Smooth muscle cell of the coronary artery (primary cell): Measurements from ENCODE around the gene ZNF302. TPM values are rescaled to one million over a fixed set of nuclear protein-coding genes. Genes with fewer than 3 reads are reported as not detected.

Experiments used
- total RNA-seq: library from RNA; depleted of rRNA; stranded (reverse); fragments of >200 nt; gene quantifications from 2 replicates; pipeline ENCODE4 v1.2.3, GENCODE V29; 2014; ENCODE audit warnings: low replicate concordance

Gene ZNF302
- total RNA-seq = 12.1 and 12.6 TPM in 2 replicates

DNA sequence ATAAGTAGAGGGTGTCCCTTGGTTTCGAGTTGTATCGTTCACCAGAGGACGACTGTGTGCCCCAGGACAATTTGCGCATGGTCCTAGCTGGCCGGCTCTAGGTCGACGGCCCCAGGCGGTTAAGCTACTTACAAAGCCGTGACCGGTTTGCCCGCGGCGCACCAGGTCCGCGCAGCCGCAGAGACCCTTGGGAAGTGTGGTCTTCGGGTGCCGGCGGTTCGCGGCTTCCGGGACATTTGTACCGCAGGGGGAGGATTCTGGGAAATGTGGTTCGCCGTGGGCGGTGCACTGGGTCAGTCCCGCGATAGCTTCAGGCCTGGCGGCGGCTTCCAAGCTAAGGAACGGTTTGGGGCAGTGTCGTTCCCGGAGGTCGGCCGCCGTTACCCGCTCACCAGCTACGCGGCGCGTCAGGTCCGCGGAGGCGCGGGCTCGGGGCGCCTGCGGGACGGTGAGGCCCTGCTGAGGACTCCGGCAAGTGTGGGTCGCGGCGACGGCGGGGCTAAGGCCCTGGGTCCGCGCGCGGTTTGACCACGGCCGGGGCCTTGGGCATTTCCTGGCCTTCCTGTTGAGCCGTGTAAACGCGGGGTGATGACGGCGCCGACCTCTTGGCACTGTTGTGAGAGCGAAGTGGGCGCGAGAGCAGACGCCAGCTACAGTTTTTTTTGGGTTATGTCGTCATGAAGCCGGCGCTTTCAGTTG lies at the start of gene ZNF302:
Gene ZNF302 (plus strand): TSS at position 293 of the 699 bp plus-strand sequence. CDS start 1,127 bp downstream, outside the sequence.

DNA sequence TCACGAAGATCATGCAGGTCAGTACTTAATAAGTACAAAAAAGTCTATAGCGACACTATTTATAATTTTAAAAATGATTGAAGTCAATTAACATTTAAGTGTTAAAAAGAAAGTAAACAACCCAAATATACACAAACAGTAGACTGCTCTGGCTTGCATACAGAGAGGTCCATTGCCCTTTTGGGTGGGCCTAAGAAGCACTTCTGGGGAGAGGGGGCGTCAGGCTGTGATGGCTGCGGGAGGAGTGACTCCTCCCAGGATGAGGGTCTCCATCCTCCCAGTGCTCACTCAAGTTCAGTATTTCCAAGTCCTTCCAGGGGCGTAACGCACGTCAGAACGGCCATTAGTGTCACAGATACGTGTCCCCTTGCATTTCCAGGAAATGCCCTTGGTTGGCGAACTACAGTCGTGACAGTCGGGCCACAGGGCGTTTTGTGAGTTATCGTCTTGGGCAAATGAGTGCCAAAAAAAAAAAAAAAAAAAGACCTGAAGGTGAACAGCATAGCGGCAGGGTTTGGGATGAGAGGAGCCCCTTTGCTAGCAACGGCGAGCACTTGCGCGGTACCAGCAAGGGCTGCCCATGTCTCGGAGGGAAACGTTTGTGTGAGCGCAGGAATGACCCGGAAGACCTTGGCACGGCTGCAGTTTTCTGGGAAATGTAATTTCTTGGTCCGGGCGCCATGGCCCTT lies 637 bp upstream of the ZNF302 start, which contains the start of gene SCGB2B2:
Gene SCGB2B2 (minus strand): TSS at position 463 of the 689 bp plus-strand sequence. CDS start 82,596 bp downstream, outside the sequence.

DNA sequence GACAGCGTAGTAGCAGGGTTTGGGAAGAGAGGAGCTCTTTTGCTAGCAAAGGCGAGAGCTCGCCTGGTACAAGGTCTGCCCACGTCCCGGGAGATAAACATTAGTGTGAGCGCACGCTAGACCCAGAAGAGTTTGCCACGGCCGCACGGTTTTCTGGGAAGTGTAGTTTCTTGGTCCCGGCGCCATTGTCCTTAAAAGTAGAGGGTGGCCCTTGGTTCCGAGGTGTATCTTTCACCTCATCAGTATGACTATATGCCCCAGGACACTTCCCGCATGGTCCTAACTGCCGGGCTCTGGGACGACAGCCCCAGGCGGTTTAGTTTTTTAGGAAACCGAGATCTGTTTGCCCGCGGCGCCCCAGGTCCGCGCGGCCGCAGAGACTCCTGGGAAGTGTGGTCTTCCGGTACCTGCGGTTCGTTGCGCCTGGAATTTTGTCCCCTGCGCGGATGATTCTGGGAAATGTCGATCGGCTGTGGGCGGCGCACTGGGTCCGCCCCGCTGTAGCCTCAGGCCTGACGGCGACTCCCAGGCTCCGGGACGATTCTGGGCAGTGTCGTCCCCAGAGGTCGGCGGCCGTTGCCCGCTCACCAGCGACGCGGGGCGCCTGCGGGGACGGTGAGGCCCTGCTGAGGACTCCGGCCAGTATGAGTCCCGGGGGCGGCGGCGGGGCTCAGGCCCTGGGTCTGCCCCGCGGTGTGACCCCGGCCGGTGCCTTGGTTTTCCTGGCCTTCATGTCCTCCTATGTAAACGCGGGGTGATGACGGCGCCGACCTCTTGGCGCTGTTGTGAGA lies 56.5 kb downstream of the ZNF302 start, which contains the start of gene ZNF181:
Gene ZNF181 (plus strand): TSS at position 498 of the 791 bp plus-strand sequence. CDS start 795 bp downstream, outside the sequence.

Other genes starting within 250 kb of the ZNF302 start
- 115 and 121 TPM in 2 replicates for gene UBA2, start 249.3 kb upstream of the ZNF302 start, total RNA-seq
- gene WTIP, start 195.9 kb upstream of the ZNF302 start, total RNA-seq = 52.2 and 91.4 TPM in 2 replicates
- gene SCGB2B2, start 519 bp upstream of the ZNF302 start, total RNA-seq = under 0.01 TPM in 1 of 2 replicates, not detected in the other
- gene ZNF181, start 56.6 kb downstream of the ZNF302 start, total RNA-seq = 11.6 and 13.1 TPM in 2 replicates
- gene ZNF599, start 95.5 kb downstream of the ZNF302 start, total RNA-seq = 3.7 and 4.4 TPM in 2 replicates
- 2.6 and 2.8 TPM in 2 replicates for gene ZNF30, start 249.2 kb downstream of the ZNF302 start, total RNA-seq